ENCODE data around the gene FPR2. TPM values are rescaled to one million over a fixed set of nuclear protein-coding genes. Genes with fewer than 3 reads are reported as not detected.
A peak's percentile ranks its signal among the peaks of the same experiment; 100 is the strongest.

The FPR2 gene
- total RNA-seq, 2 donors from 2014 or later = 0.97 TPM; not detected in 1

DNA sequence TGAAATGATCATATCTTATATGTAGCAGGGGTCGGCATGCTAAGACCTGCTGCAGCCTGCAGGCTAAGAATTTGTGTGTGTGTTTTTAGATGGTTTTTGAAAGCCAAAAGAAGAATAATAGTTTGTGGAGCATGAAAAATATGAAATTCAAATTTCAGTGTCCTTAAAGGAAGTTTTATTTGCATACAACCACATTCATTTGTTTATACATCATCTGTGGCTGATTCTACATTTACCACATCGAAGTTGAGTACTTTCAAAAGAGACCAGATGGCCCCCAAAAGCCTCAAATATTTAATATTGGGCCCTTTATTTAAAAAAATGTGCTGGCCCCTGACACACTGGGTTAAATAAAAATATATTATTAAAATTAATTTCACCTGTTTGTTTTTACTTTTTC, 38.5 kb upstream of the FPR2 start:
- TF ChIP-seq POLR2A (IDR thresholded peaks at IDR 0.05) = no peak
- Histone ChIP-seq H3K27me3 (replicated peaks; ENCODE audit: insufficient read depth) (peaks cover 22% of the 10 kb centered on the region), H3K4me1 (replicated peaks) (no peaks in the 10 kb centered on the region), H3K4me3 (no peak overlapping the region), H3K27ac (no peak overlapping the region), H3K9me3 (no peaks in the 10 kb centered on the region), H3K36me3 (no peaks in the 10 kb centered on the region)
- no peak for DNase-seq (ENCODE audit: low spot score)
- intact Hi-C loops (cut with DNase I) = no loop called here
- WGBS = 64% methylated on average over 2 of the region's 2 CpGs

DNA sequence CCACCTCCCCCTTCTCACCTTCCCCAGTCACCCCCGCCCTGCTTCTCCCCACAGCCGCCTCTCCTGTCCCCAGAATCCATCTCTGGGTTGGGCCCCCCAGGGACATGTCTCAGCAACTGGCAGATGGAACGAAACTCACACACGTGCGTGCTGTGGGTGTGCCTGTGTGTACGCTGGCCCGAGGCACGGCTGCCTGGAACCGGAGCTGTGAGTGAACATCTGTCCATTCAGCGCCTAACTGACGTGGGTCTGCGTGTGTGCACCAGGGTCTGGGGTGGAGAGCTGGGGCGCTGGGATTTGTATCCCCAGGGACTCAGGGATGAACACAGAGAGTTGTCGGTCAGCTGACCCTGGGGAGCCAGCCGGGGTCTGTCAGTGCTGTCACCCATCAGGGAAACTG, 36.4 kb upstream of the FPR2 start:
- no peaks in the 10 kb centered on the region for H3K9me3 ChIP-seq
- no peak overlapping the region for H3K4me3 ChIP-seq
- intact Hi-C loops (cut with DNase I) = no loop called here
- DNase-seq (ENCODE audit: low spot score) = no peak
- no peaks in the 10 kb centered on the region for H3K36me3 ChIP-seq
- 28% methylated on average over 15 of the region's 15 CpGs for WGBS
- no peaks in the 10 kb centered on the region for H3K4me1 ChIP-seq (replicated peaks)
- no peak for TF ChIP-seq POLR2A (IDR thresholded peaks at IDR 0.05)
- no peak for TF ChIP-seq POLR2AphosphoS5 (IDR thresholded peaks at IDR 0.05)
- TF ChIP-seq, protein P1, sequence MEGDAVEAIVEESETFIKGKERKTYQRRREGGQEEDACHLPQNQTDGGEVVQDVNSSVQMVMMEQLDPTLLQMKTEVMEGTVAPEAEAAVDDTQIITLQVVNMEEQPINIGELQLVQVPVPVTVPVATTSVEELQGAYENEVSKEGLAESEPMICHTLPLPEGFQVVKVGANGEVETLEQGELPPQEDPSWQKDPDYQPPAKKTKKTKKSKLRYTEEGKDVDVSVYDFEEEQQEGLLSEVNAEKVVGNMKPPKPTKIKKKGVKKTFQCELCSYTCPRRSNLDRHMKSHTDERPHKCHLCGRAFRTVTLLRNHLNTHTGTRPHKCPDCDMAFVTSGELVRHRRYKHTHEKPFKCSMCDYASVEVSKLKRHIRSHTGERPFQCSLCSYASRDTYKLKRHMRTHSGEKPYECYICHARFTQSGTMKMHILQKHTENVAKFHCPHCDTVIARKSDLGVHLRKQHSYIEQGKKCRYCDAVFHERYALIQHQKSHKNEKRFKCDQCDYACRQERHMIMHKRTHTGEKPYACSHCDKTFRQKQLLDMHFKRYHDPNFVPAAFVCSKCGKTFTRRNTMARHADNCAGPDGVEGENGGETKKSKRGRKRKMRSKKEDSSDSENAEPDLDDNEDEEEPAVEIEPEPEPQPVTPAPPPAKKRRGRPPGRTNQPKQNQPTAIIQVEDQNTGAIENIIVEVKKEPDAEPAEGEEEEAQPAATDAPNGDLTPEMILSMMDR (IDR thresholded peaks at IDR 0.05) = no peak
- H3K27me3 ChIP-seq (replicated peaks; ENCODE audit: insufficient read depth) = peaks cover 10% of the 10 kb centered on the region
- no peak overlapping the region for H3K27ac ChIP-seq

DNA sequence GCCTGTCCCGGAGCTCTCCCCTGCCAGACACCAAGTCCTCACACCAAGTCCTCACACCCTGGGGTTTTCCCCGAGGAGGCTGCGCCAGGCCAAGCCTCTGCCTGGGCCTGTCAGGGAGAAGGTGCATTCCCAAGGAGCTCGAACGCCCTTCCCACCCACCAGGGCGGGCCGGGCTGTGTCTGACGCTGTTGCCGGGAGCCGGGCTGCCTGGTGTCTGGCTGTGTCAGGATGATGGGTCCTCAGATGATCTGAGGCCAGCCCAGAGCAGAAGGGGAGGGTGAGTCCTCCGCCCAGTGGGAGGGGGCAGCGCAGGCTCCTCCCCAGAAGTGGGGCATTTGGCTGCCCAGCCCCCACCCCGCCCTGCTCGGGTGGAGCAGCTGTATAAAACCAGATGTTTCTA, 34.9 kb upstream of the FPR2 start:
- Histone ChIP-seq H3K4me1 (replicated peaks) (no peaks in the 10 kb centered on the region), H3K27me3 (replicated peaks; ENCODE audit: insufficient read depth) (peaks cover 4% of the 10 kb centered on the region), H3K27ac (no peak overlapping the region), H3K9me3 (no peaks in the 10 kb centered on the region), H3K4me3 (no peak overlapping the region), H3K36me3 (no peaks in the 10 kb centered on the region)
- intact Hi-C loops (cut with DNase I) = no loop called here
- TF ChIP-seq, protein P1 (IDR thresholded peaks at IDR 0.05) = peak in 1 of 4 experiments; percentile 8
- TF ChIP-seq POLR2AphosphoS5 (IDR thresholded peaks at IDR 0.05) = peak; percentile 36
- no peak for TF ChIP-seq POLR2A (IDR thresholded peaks at IDR 0.05)
- peak; percentile 64 for DNase-seq (ENCODE audit: low spot score)
- 13% methylated on average over 12 of the region's 14 CpGs for WGBS

DNA sequence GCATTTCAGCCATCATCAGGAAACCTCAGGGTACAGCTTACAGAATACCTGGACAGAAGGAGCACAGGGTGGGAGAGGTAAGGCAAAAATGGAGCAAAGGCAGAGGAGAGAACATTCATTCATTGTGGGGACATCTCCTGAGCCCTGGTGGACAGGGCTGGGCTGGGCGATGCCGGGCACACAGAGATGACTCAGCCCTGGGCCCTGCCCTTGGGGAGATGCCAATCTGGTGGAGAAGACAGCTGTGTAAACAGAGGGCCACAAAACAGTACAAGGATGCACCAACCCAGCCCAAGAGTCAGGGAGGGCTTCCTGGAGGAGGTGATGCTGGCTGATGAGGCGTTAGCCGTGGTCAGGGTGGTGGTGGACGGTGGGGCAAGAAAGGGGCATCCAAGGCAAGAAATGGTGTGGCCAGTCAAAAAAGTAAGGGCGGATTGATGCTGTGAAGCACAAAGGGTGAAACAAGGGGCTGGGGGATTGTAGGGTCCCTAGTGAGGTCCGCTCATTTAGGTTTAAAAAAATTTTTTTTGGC, 33.6 kb upstream of the FPR2 start:
- Histone ChIP-seq H3K27ac (no peak overlapping the region), H3K4me1 (replicated peaks) (no peaks in the 10 kb centered on the region)
- 73% methylated on average over 7 of the region's 7 CpGs for WGBS

DNA sequence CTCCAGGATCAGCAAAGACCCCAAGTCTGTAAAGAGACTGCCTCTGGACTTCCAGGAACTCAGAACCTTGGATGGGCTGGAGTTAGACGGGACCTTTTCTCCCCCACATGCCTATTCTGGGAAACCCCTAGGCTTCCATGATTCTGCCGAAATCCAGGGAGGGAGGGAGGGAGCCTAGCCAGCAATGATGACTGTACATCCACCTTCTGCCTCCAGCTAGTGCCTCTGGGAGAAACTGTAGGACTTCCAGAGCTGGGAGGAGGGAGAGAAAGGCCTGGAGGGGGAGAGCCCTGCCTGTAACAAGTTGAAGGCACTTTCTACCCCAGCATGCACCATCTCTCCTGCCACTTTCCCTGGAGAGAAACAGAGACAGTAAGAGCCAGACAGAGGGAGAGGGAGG, 31.2 kb upstream of the FPR2 start:
- H3K4me1 ChIP-seq (replicated peaks) = no peaks in the 10 kb centered on the region
- DNase-seq (ENCODE audit: low spot score) = no peak
- peaks cover 2% of the 10 kb centered on the region for H3K27me3 ChIP-seq (replicated peaks; ENCODE audit: insufficient read depth)
- H3K4me3 ChIP-seq = no peak overlapping the region
- 67% methylated on average over 2 of the region's 2 CpGs for WGBS
- H3K36me3 ChIP-seq = no peaks in the 10 kb centered on the region
- no peaks in the 10 kb centered on the region for H3K9me3 ChIP-seq
- intact Hi-C loops (cut with DNase I) = no loop called here
- no peak overlapping the region for H3K27ac ChIP-seq
- no peak for TF ChIP-seq POLR2AphosphoS5 (IDR thresholded peaks at IDR 0.05)
- TF ChIP-seq POLR2A (IDR thresholded peaks at IDR 0.05) = no peak
- TF ChIP-seq, protein P1 (IDR thresholded peaks at IDR 0.05) = no peak

More for the DNA sequence above, 33.6 kb upstream of the FPR2 start:
- no peak for DNase-seq (ENCODE audit: low spot score)
- Histone ChIP-seq H3K27me3 (replicated peaks; ENCODE audit: insufficient read depth) (peaks cover 2% of the 10 kb centered on the region), H3K9me3 (no peaks in the 10 kb centered on the region), H3K36me3 (no peaks in the 10 kb centered on the region), H3K4me3 (no peak overlapping the region)
- TF ChIP-seq, protein P1 (IDR thresholded peaks at IDR 0.05) = no peak
- TF ChIP-seq POLR2AphosphoS5 (IDR thresholded peaks at IDR 0.05) (no peak), POLR2A (IDR thresholded peaks at IDR 0.05) (no peak)
- intact Hi-C loops (cut with DNase I) = no loop called here
